ENCODE measurements around the gene GPR3.

Gene GPR3, protein sequence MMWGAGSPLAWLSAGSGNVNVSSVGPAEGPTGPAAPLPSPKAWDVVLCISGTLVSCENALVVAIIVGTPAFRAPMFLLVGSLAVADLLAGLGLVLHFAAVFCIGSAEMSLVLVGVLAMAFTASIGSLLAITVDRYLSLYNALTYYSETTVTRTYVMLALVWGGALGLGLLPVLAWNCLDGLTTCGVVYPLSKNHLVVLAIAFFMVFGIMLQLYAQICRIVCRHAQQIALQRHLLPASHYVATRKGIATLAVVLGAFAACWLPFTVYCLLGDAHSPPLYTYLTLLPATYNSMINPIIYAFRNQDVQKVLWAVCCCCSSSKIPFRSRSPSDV

GRCh38 chr1:27392096-27392777 is at the start of gene GPR3:
TSS of gene GPR3 (plus strand) at chr1:27392622. CDS start at chr1:27393799, 1,177 bp downstream.
- peak; percentile 80 for DNase-seq

- DNase-seq, result no peak
Measured at GRCh38 chr1:27342778-27343638, 49.4 kb upstream of the GPR3 start.

DNA sequence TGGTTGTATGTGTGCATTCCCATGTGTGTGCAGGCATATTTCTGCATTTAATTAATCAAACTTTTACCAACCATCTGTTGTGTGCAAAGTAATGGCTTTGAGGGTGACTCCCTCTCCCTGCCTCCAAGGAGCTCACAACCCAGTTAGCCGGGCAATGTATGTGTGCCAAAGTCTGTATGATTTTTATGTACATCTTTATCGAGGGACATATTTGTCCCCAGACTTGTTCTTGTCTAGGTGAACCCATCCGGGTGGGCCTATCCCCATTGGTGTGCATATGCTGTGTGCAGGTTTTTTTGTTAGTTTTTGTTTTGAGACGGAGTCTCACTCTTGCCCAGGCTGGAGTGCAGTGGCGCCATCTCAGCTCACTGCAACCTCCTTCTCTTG is 48.8 kb upstream of the GPR3 start:
- DNase-seq, result no peak

DNA sequence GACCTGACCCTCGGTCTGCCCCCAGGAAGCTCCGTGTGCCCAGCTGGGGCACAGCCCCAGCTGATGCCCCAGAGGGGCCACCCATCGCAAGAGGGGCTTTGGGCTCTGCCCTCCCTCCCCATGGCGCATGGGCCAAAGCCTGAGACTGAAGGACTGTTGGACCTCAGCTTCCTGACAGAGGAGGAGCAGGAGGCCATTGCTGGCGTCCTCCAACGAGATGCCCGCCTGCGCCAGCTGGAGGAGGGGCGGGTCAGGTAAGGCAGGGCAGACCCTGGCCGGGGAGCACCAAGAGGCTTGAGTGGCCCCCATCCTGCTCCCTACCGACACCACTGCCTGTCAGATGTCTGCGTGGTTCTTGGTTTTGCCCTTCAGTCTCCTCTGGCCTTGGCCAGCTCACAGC is 47.1 kb upstream of the GPR3 start:
- DNase-seq, result no peak

GRCh38 chr1:27346357-27346756 is 46.1 kb upstream of the GPR3 start:
- DNase-seq, result no peak

DNA sequence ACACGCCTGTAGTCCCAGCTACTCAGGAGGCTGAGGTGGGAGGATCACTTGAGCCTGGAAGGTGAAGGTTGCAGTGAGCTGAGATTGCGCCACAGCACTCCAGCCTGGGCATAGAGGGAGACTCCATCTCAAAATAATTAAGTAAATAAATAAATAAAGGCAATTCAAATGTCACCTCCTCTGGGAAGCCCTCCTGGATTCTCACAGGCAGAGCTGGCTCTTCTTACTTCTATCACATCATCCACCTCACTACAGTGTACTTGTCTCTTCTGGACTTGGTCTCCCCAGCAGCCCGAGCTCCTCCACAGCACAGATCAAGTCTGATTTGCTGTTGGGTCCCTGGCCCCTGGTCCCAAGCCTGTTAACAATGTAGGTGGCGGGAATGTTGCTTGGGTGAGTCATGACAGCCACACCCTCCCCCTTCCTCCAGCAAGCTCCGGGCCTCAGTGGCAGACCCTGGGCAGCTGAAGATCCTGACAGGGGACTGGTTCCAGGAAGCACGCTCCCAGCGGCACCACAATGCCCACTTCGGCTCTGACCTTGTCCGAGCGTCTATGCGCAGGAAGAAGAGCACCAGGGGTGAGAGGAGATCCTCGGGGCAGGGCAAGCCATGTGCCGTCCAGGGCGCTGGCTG is 45.3 kb upstream of the GPR3 start:
- no peak for DNase-seq

- DNase-seq, result peak; percentile 63
Measured at GRCh38 chr1:27348861-27349783, 43.3 kb upstream of the GPR3 start.

DNA sequence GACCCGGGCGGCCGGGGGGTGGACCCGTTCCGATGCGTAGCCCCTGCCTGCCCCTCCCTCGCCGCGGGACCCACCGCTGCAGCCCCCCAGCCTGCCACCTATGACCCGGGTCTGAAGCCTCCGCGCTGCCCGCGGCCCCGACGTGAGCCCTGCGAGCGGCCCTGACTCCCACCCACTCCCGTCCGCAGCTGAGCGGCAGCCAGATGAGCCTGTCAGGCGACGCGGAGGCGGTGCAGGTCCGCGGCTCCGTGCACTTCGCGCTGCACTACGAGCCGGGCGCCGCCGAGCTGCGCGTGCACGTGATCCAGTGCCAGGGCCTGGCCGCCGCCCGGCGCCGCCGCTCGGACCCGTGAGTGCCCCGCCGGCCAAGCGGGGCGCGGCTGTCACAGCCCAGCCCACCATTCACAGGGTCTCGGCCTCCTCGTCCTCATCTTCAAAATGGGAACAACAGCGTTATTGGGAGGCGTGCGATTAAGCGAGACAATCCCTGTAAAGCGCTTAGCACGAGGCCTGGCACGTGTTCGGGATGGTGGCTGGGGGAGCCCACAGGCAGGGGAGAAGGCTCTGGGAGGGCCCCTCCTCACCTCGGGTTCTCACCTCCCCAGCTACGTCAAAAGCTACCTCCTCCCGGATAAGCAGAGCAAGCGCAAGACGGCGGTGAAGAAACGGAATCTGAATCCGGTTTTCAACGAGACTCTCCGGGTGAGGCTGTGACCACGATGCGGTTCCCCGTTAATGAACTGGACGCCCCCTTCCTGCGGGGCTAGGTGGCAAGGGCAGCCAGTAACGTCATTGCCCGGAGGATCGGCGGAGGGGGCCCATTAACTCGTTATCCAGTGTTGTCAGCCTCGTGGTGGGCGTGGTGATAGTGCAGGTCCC is 42.4 kb upstream of the GPR3 start:
- DNase-seq, result peak; percentile 69

DNA sequence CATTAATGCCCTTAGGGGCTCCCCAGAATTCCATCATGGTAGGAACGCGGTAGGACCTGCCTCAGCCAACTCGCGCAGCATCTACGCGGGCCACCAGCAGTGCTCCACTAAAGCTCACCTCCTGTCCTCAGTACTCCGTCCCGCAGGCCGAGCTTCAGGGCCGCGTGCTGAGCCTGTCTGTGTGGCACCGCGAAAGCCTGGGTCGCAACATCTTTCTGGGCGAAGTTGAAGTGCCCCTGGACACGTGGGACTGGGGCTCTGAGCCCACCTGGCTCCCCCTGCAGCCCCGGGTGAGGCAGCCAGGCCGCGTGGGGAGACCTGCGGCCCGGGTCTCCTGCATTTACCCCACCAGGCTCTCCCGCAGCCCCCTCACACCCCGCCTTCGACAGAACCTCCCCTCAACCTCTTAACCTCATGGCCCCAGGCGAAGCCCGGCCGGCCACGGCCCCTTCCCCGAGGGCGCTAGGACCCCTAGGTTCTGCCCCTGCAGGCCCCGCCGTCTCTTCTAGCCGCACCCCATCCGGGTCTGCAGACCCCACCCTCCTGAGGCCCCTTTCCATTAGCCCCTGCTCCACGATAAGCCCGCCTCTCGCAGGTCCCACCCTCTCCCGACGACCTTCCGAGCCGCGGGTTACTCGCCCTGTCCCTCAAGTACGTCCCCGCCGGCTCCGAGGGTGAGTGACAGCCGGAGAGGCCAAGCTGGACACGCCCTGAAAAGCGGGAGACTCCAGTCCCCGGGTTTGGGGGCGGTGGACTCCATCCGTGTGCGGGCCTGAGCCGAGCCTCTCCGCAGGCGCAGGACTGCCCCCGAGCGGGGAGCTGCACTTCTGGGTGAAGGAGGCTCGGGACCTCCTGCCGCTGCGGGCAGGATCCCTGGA is 41.5 kb upstream of the GPR3 start:
- no peak for DNase-seq

DNA sequence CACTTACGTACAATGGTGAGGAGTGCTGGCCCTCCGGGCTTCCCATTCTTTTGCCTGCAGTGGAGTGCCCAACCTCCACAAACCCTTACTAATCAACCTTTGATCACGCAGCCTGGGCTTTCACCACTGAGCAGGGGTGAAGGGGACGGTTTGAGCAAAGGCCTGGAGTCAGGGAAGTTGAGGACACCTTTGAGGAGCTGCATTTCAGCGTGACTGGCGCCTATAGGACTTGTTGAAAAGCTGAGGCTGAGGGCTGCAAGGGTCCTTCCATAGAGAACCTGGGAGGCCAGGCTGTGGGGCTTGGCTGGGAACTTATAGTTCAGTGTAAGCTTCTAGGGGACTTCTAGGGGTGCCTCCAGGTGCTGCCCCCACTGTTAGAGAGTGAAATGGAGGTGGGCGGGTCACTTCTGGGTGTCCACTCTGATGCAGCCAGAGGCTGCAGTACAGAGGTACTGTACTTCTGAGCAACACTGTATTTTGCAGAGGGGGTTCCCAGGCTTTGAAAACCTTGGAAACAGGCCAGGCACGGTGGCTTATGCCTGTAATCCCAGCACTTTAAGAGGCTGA is 40.8 kb upstream of the GPR3 start:
- no peak for DNase-seq

- DNase-seq, result no peak
Measured at GRCh38 chr1:27353166-27353565, 39.3 kb upstream of the GPR3 start.

GRCh38 chr1:27353629-27354028 is 38.8 kb upstream of the GPR3 start:
- DNase-seq, result no peak

DNA sequence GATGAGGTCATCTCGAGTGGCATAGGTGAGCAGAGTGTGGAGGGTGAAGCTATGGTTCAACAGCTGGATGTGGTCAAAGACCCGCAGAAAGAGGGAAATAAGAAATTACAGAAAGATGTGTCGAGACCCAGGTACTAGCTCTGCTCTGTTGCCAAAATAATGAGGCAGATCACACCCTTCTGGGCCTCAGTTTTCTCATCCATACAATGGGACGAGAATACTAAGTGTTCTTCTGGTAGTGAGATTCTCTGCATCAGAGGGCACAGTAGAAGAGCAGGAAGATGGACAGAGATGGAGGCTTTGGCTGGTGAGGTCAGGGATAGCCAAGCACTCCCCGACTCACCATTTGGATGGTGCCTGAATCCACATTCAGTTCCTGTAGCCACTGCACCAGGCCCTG is 36.7 kb upstream of the GPR3 start:
- DNase-seq, result no peak

- no peak for DNase-seq
Measured at GRCh38 chr1:27356277-27356618, 36.2 kb upstream of the GPR3 start.

DNA sequence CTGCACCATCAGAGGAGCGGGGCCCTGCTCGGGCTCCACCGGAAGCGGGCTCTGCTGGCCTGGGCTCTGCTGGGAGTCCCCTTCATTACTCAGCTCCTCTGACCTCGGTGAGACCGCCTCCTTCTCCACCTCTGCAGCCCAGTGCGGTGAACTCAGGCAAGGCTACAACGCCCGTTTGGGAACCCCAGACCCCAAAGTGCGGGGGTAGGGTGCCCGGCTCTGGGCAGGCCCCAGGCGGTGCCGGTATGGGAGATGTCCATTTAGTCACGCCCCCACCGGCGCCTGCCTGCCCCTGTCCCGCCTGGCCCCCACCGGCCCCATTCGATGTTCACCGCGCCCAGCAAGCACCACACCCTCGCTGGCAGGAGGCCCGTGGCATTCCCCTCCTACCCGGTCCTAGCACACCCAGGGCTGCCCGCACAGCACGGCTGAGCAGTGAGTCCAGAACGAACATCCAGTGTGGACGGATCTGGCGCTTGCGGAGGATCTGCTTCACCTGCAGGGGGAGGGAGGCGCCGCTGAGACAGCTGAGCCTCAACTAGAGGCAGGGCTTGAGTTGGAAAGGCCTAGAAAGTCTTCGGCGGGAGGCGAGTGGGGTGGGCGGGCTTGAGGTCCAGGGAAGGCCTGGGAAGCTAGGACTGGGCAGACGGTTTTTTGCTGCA is 35.7 kb upstream of the GPR3 start:
- no peak for DNase-seq

DNA sequence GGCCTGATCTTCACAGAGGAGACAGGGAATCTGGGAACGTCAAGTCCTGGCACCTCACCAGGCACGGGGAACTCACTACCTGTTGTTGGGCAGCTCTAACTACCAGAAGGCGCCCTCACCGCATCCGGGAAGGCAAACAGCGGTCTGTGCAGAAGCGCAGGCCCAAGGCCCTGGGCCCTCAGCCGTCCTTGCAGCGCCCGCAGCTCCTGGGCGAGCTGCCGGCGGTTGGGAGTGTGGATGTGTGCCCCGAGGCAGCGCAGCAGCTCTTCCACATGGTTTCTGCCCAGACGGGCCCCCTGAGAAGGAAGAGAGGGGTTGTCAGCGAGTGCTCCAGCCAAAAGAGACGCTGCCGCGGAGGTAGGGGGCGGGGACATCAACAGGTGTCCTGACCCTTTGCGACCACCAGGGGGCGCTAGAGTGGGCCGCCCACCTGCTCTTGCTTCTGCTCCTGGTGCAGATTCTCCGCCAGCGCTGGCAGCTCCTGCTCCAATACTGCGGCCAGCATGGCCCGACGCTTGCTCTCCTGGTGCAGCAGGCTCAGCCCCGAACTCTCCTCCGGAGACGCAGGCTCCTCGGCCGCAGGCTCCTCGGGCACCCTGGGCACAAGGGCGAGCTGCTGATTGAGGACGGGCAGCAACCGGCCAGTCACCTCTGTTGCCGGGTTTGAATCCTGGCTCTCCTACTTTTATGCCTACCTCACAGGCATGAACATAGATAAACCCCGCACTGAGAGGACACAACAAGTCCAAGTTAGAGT is 35.0 kb upstream of the GPR3 start:
- DNase-seq, result no peak

DNA sequence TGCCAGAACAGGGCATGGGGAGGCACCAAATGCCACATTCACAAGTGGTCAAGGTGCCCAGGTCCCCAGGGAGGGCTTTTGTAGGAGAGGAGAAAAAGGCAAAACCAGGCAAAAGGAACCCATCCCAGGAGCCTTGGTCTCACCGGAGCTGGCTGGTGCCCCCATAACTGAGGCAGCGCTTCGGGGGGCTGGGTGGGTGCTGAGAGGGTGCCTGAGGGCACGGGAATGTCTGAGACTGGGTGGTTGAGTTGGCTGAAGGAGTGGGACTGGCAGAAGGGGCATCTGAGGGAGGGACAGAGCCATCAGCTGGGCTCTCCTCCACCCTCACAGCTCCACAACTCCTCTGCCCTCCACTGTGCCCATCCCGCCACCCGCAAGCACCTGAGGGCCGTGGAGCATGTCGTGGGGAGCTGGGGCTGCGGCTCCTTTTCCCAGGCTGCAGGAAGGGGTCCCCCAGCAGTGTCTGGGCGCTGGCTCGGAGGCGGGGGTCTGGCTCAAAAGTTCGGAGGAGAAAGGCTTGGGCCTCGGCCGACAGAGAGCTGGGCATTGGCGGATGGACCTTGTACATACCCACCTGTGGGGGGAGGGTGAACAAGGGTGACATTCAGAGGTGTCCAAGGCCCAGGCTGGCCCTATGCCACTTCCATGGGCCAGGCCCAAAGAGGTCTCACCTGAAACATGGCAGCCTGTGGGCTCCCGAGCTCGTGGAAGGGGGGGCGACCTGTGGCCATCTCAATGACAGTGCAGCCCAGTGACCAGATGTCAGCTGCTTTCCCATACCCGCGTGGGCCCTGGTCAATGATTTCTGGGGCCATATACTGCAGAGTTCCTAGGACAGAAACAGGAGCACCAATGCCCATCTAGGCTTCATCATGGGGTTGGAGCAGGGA is 34.1 kb upstream of the GPR3 start:
- no peak for DNase-seq

All from NCI-H2029 (cell line).